Upper lobe of left lung (tissue), 4 donors: ENCODE data around the gene LAMB1.

Source experiments
- EP300 ChIP-seq, 4 donors: sonication (generic); formaldehyde crosslinking; IDR thresholded peaks; one replicate each; pipeline ENCODE4 v1.5.1; 2017; ENCODE audit warnings: antibody characterized with exemption in 4 of 4, control low read depth in 2 of 4
- POLR2A ChIP-seq, 4 donors: fragments of 450-650 bp; IDR thresholded peaks; one replicate each; pipeline ENCODE4 v1.5.1; 2016 to 2017; ENCODE audit warnings: antibody characterized with exemption in 4 of 4, mild to moderate bottlenecking in 2 of 4
- POLR2AphosphoS5 ChIP-seq, 2 donors: sonication (generic); formaldehyde crosslinking; IDR thresholded peaks; one replicate each; pipeline ENCODE4 v1.5.1; 2017; ENCODE audit warnings: antibody characterized with exemption in 2 of 2
- TF ChIP-seq, protein P1 (sequence below), 6 experiments: fragments of 450-650 bp in 4 of 6; fragments of 200-600 bp in 2 of 6; sonication (generic) in 2 of 6; IDR thresholded peaks; one replicate each; pipeline ENCODE4 v1.5.1; 2016 to 2019; ENCODE audit warnings: antibody characterized with exemption in 6 of 6

GRCh38 chr7:107951896-107952295, 51.1 kb downstream of the LAMB1 start:
- TF ChIP-seq POLR2AphosphoS5 (IDR thresholded peaks at IDR 0.05): no peak
- TF ChIP-seq POLR2A (IDR thresholded peaks at IDR 0.05): no peak
- TF ChIP-seq, protein P1, sequence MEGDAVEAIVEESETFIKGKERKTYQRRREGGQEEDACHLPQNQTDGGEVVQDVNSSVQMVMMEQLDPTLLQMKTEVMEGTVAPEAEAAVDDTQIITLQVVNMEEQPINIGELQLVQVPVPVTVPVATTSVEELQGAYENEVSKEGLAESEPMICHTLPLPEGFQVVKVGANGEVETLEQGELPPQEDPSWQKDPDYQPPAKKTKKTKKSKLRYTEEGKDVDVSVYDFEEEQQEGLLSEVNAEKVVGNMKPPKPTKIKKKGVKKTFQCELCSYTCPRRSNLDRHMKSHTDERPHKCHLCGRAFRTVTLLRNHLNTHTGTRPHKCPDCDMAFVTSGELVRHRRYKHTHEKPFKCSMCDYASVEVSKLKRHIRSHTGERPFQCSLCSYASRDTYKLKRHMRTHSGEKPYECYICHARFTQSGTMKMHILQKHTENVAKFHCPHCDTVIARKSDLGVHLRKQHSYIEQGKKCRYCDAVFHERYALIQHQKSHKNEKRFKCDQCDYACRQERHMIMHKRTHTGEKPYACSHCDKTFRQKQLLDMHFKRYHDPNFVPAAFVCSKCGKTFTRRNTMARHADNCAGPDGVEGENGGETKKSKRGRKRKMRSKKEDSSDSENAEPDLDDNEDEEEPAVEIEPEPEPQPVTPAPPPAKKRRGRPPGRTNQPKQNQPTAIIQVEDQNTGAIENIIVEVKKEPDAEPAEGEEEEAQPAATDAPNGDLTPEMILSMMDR (IDR thresholded peaks at IDR 0.05): no peak
- no peak for TF ChIP-seq EP300 (IDR thresholded peaks at IDR 0.05)
